Measurements from ENCODE around the gene DPP6. TPM values are rescaled to one million over a fixed set of nuclear protein-coding genes. Genes with fewer than 3 reads are reported as not detected.

DPP6 gene
- total RNA-seq, 1 experiment from 2014 or later: not detected

GRCh38 chr7:154905146-154905545, 852.9 kb downstream of the DPP6 start:
- Histone ChIP-seq H3K9me3 (ENCODE audit: low read length) (no peaks in the 10 kb centered on the region), H3K4me3 (ENCODE audit: low read length) (no peak overlapping the region), H3K27me3 (ENCODE audit: low read length) (peaks cover 15% of the 10 kb centered on the region; the same call in 1 of the 2 replicates), H3K27ac (ENCODE audit: low read length) (no peak overlapping the region), H4K20me1 (ENCODE audit: low read length) (no peaks in the 10 kb centered on the region), H3F3A (ENCODE audit: low read length, unreplicated experiment) (no peaks in the 10 kb centered on the region), H2AFZ (ENCODE audit: low read length) (no peak overlapping the region), H3K9ac (ENCODE audit: low read length) (no peak overlapping the region), H3K4me2 (ENCODE audit: low read length) (no peak overlapping the region), H3K36me3 (ENCODE audit: low read depth, low read length) (no peaks in the 10 kb centered on the region), H3K9me2 (replicated peaks; ENCODE audit: low read length) (no peaks in the 10 kb centered on the region), H3K4me1 (ENCODE audit: insufficient read depth, low read length) (no peaks in the 10 kb centered on the region), H3K79me2 (ENCODE audit: low read length) (no peaks in the 10 kb centered on the region)
- ChIA-PET POLR2A (ENCODE audit: unreplicated experiment) (no interaction called here), CTCF (no interaction called here)
- TF ChIP-seq EZH2 (IDR thresholded peaks at IDR 0.05; ENCODE audit: low read length, unreplicated experiment) (no peak), EZH2phosphoT487 (IDR thresholded peaks at IDR 0.05; ENCODE audit: borderline replicate concordance, low read length) (no peak)
- TF ChIP-seq, protein P1, sequence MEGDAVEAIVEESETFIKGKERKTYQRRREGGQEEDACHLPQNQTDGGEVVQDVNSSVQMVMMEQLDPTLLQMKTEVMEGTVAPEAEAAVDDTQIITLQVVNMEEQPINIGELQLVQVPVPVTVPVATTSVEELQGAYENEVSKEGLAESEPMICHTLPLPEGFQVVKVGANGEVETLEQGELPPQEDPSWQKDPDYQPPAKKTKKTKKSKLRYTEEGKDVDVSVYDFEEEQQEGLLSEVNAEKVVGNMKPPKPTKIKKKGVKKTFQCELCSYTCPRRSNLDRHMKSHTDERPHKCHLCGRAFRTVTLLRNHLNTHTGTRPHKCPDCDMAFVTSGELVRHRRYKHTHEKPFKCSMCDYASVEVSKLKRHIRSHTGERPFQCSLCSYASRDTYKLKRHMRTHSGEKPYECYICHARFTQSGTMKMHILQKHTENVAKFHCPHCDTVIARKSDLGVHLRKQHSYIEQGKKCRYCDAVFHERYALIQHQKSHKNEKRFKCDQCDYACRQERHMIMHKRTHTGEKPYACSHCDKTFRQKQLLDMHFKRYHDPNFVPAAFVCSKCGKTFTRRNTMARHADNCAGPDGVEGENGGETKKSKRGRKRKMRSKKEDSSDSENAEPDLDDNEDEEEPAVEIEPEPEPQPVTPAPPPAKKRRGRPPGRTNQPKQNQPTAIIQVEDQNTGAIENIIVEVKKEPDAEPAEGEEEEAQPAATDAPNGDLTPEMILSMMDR (conservative IDR thresholded peaks at IDR 0.05; ENCODE audit: low read depth, low read length): no peak
- BruUV-seq (replicated peaks): no TSS peak
- intact Hi-C loops (cut with micrococcal nuclease): no loop called here
- ATAC-seq (no peak), DNase-seq (no peak)

DNA sequence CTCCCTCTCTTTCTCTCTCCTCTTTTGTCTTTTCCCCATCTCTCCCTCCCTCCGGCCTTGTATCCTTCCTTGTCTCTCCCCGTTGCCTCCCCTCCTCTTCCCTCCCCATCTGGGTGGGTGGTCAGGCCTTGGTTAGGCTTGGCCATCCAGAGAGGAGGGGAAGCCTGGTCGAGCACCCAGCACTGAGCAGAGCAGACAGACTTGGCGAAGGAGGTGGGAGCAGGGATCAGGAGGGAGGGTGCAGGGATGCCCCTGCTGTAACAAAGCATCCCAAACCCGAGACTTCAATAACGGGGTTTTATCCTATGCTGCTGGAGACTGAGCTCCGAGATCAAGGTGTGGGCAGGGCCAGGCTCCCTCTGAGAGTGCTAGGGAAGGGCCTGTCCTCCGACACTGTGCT, 853.4 kb downstream of the DPP6 start:
- POLR2A ChIA-PET (ENCODE audit: unreplicated experiment): no interaction called here
- no peaks in the 10 kb centered on the region for H4K20me1 ChIP-seq (ENCODE audit: low read length)
- BruUV-seq (replicated peaks): no TSS peak
- ATAC-seq: no peak
- no peak for DNase-seq
- TF ChIP-seq, protein P1 (conservative IDR thresholded peaks at IDR 0.05; ENCODE audit: low read depth, low read length): no peak
- TF ChIP-seq EZH2phosphoT487 (IDR thresholded peaks at IDR 0.05; ENCODE audit: borderline replicate concordance, low read length) (no peak), EZH2 (IDR thresholded peaks at IDR 0.05; ENCODE audit: low read length, unreplicated experiment) (no peak)
- no peaks in the 10 kb centered on the region for H3K36me3 ChIP-seq (ENCODE audit: low read depth, low read length)
- CTCF ChIA-PET: no interaction called here
- intact Hi-C loops (cut with micrococcal nuclease): no loop called here
- H3K27ac ChIP-seq (ENCODE audit: low read length): no peak overlapping the region
- no peak overlapping the region for H3K9ac ChIP-seq (ENCODE audit: low read length)
- H3K79me2 ChIP-seq (ENCODE audit: low read length): no peaks in the 10 kb centered on the region
- no peak overlapping the region for H2AFZ ChIP-seq (ENCODE audit: low read length)
- H3K9me2 ChIP-seq (replicated peaks; ENCODE audit: low read length): no peaks in the 10 kb centered on the region
- H3K4me3 ChIP-seq (ENCODE audit: low read length): no peak overlapping the region
- no peaks in the 10 kb centered on the region for H3K4me1 ChIP-seq (ENCODE audit: insufficient read depth, low read length)
- H3K4me2 ChIP-seq (ENCODE audit: low read length): no peak overlapping the region
- peaks cover 15% of the 10 kb centered on the region; the same call in 1 of the 2 replicates for H3K27me3 ChIP-seq (ENCODE audit: low read length)
- H3F3A ChIP-seq (ENCODE audit: low read length, unreplicated experiment): no peaks in the 10 kb centered on the region
- H3K9me3 ChIP-seq (ENCODE audit: low read length): no peaks in the 10 kb centered on the region

- no peak for DNase-seq
- ChIA-PET POLR2A (ENCODE audit: unreplicated experiment) (no interaction called here), CTCF (no interaction called here)
- no peak for ATAC-seq
- H3K4me1 ChIP-seq (ENCODE audit: insufficient read depth, low read length): no peaks in the 10 kb centered on the region
- no peaks in the 10 kb centered on the region for H3F3A ChIP-seq (ENCODE audit: low read length, unreplicated experiment)
- no peaks in the 10 kb centered on the region for H3K79me2 ChIP-seq (ENCODE audit: low read length)
- peaks cover 12% of the 10 kb centered on the region; the same call in 1 of the 2 replicates for H3K27me3 ChIP-seq (ENCODE audit: low read length)
- H3K9me2 ChIP-seq (replicated peaks; ENCODE audit: low read length): no peaks in the 10 kb centered on the region
- no peak overlapping the region for H3K4me3 ChIP-seq (ENCODE audit: low read length)
- BruUV-seq (replicated peaks): no TSS peak
- H4K20me1 ChIP-seq (ENCODE audit: low read length): no peaks in the 10 kb centered on the region
- no peak overlapping the region for H3K4me2 ChIP-seq (ENCODE audit: low read length)
- intact Hi-C loops (cut with micrococcal nuclease): no loop called here
- H3K9ac ChIP-seq (ENCODE audit: low read length): no peak overlapping the region
- no peaks in the 10 kb centered on the region for H3K36me3 ChIP-seq (ENCODE audit: low read depth, low read length)
- H3K9me3 ChIP-seq (ENCODE audit: low read length): no peaks in the 10 kb centered on the region
- H3K27ac ChIP-seq (ENCODE audit: low read length): no peak overlapping the region
- no peak overlapping the region for H2AFZ ChIP-seq (ENCODE audit: low read length)
- TF ChIP-seq, protein P1 (conservative IDR thresholded peaks at IDR 0.05; ENCODE audit: low read depth, low read length): no peak
- no peak for TF ChIP-seq EZH2phosphoT487 (IDR thresholded peaks at IDR 0.05; ENCODE audit: borderline replicate concordance, low read length)
- TF ChIP-seq EZH2 (IDR thresholded peaks at IDR 0.05; ENCODE audit: low read length, unreplicated experiment): no peak
Observed at GRCh38 chr7:154906201-154906600, 854.0 kb downstream of the DPP6 start.
